ENCODE measurements around the gene EIF3J.
"Not testable (repeated sequence)": the region's sequence is repeated elsewhere in the genome, so short reads cannot be mapped to it uniquely, and the experiment has no call there.

The EIF3J gene

DNA sequence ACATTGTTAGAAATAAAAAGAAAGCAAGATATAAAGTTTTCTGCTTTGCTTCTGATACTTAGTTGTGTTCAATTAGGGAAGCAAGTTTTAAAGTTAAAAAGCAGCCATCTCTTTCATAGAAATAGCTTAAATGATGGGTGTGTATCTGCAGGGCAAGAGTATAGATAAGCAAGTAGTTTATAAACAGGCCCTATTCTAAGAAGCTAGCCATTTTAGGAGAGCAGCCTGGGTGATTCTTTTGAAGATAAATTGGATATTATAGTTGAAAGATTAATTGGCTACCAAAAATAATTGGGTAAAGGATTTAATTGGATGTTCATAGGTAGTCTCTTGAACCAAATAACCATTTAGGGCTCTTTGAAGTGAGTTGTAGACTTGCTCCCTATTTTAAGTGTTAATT is 5.6 kb downstream of the EIF3J start:
- DNase-seq: no peak

DNA sequence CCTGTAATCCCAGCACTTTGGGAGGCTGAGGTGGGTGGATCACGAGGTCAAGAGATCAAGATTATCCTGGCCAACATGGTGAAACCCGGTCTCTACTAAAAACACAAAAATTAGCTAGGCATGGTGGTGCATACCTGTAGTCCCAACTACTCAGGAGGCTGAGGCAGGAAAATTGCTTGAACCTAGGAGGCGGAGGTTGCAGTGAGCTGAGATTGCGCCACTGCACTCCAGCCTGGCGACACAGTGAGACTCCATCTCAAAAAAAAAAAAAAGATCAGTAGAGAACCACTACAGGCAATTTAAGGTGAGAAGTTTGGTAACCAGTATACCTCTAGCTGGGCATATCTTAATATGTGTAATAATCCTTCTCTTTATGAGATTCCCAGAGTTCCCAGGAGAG is 7.8 kb downstream of the EIF3J start:
- DNase-seq: not testable (repeated sequence)

GRCh38 chr15:44545913-44546802 is 9.2 kb downstream of the EIF3J start:
- peak; percentile 46 for DNase-seq

DNA sequence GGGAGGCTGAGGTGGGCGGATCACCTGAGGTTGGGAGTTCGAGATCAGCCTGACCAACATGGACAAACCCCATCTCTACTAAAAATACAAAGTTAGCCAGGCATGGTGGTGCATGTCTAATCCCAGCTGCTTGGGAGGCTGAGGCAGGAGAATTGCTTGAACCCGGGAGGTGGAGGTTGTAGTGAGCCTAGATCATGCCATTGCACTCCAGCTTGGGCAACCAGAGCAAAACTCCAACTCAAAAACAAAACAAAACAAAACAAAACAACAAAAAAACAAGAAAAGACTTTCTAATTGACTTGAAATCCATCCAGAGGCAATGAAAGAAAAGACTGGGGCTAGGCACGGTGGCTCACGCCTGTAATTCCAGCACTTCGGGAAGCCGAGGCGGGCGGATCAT is 12.2 kb downstream of the EIF3J start:
- not testable (repeated sequence) for DNase-seq

DNA sequence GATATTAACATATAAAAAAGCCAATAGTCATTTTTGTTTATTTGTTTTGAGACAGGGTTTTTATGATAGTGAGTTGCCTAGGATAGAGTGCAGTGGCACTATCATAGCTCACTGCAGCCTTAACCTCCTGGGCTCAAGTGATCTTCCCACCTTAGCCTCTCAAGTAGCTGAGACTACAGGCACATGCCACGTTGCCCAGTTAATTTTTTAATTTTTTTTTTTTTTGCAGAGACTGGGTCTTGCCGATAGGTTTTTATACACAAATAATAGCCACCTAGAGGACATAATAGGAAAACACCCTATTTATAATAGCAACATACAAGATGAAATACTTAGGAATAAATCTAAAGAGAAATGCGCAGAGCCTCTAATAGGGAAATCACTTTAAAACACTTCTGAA is 13.3 kb downstream of the EIF3J start:
- peak; percentile 27 for DNase-seq

DNA sequence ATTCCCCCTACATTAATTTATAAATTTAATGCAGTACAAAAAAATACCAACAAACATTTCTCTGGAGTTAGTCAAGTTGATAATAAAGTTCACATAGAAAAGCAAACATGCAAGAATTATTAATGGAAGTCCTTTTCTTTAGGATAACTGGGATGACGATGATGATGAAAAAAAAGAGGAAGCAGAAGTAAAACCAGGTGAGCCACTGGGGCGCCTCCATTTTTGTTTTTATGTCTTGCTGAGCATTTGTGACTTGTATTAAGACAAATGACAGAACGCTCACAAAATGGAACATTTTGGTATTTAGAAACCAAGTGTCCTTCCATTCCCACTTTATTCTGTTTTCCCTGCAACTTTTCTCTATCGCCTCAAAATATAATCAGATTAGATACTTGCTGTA is 13.8 kb downstream of the EIF3J start:
- DNase-seq: no peak

DNA sequence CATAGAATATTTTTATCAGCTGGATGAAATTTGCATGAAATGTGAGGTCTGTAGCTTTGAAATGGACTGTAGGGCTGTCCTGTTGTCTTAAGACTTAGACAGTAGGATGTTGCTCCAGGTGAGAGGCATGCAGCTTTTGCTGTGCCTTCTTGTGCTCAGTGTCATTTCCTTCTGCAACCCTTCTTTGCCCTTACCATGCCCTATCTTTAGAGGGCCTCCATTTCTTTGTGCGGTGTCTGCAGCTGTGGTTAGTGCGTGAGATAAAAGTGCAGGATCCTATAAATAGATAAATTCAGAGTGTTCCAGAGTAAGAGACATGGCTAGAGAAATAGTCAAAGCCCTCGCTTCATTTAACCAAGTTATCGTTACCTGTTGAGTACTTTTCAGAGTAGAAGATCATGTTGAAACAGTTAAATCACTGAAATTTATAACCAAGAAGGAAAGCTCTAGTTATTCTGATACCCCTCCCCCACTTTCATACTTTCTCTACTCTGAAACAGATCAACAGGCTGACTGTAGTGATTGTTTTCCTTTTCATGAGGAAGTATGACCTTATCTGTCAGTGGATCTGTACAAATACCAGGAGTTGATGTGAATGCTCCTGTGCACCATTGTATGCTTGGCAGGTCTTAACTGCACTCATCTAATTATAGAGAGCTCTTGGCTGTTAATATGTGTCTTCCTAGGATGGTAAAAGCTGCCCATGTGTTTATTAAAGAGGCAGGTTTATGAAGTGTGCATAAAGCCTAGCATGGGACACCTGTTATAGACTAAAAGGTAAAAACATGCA is 18.2 kb downstream of the EIF3J start:
- no peak for DNase-seq

DNA sequence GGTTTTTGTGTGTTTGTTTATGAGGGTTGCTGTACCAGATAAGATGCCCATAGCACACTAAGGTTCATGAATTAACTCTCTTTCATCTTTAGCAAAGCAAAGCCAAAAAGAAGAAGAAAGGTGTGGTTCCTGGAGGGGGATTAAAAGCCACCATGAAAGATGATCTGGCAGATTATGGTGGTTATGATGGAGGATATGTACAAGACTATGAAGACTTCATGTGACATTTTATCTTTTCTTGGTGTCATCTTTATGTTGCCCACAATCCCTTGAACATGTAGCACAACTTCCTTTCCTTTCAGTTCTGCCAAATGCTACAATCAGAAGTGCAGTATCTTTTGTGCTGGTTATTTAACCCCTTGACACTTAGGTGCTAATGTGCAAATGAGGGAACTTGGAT is 24.0 kb downstream of the EIF3J start:
- DNase-seq: not testable (repeated sequence)

GRCh38 chr15:44565387-44566154 is 28.6 kb downstream of the EIF3J start:
- DNase-seq: no peak

GRCh38 chr15:44566155-44566540 is 29.2 kb downstream of the EIF3J start:
- DNase-seq: no peak

- DNase-seq: no peak
These were observed 31.4 kb downstream of the EIF3J start for GRCh38 chr15:44568338-44568737.

GRCh38 chr15:44569316-44569715 is 32.4 kb downstream of the EIF3J start:
- DNase-seq: no peak

DNA sequence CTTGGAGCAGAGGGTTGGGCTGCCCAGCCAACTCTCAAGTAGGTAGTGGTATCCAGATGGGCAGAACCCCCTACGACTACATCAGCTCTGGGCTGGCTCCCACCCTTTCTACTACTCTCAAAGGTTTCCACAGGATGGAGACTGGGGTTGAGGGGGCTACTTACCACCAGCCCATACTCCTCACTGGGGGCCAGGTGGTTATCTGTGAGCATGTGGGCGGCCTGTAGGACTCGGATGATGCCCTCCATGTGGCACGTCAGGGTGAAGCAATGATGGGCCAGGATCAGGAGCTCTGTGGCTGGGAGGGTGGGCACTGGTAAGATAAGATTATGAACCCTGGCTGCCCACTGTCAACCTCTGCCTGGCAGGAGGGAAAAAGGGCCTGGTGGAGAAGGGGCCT is 33.4 kb downstream of the EIF3J start:
- no peak for DNase-seq

- no peak for DNase-seq
These were observed 36.4 kb downstream of the EIF3J start for GRCh38 chr15:44573386-44573785.

- DNase-seq: no peak
These were observed 37.8 kb downstream of the EIF3J start for GRCh38 chr15:44574734-44575133.

- DNase-seq: no peak
These were observed 43.2 kb downstream of the EIF3J start for GRCh38 chr15:44580105-44580504.

DNA sequence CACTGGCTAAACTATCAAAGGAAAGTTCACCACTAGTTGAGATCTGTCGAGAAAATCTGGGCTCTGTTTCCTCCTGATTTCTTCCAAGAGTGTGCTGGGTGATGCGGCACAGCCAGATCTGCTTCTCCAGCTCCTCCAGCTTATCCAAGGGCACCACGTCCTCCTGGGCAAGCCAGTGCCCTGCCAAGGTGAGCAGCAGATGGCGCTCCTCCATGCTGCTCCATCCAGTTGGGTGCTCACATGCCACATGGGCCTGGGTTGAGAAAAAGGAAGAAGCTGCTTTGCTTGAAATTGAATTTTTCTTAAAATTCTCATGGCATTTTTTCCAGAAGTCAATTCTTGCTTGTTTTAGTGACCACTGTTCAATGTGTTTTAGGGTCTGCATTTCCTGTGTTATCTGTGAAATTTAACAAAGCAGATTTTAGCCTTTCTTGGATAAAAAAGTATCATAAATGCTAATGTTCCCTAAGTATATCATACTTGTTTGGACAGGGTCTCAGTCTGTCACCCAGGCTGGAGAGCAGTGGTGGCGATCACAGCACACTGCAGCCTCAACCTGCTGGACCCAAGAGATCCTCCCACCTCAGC is 47.3 kb downstream of the EIF3J start:
- peak; percentile 41 for DNase-seq

- DNase-seq: no peak
These were observed 48.7 kb downstream of the EIF3J start for GRCh38 chr15:44585633-44586032.

- DNase-seq: no peak
These were observed 51.6 kb downstream of the EIF3J start for GRCh38 chr15:44588541-44588940.

GRCh38 chr15:44591326-44591725 is 54.4 kb downstream of the EIF3J start:
- DNase-seq: no peak

DNA sequence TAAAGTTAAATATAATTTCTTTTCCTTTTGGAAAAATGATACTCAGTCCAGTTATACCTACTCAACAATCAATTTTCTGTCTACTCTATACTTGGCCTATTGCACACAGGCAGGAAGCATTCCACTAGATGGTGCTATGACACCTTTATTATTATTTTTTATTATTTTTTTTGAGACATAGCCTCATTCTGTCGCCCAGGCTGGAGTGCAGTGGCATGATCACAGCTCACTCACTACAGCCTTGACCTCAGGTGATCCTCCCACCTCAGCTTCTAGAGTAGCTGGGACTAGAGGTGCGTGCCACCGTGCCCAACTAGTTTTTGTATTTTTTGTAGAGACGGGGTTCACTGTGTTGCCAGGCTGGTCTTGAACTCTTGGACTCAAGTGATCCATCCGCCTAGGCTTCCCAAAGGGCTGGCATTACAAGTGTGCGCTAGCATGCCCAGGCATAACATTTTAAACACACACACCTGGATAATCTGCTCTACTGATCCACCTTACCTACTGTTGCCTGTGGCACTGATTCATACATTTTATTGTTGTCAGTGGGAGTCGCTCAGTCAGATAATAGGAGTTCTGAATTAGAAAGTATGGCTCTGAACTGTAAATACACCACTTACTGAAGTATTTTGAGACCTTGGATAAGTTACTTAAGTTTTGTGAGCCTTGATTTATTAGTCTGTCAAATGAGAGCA is 56.2 kb downstream of the EIF3J start:
- peak; percentile 29 for DNase-seq

- no peak for DNase-seq
These were observed 58.3 kb downstream of the EIF3J start for GRCh38 chr15:44595246-44595645.
